NCI-H82 treated with DMSO at 0.1 percent for 48 hours (cell line): Measurements from ENCODE around the gene C2orf72.
A peak's percentile ranks its signal among the peaks of the same experiment; 100 is the strongest.

Experiments used
- DNase-seq: peaks from one replicate; lab custom pipeline; 2025; ENCODE audit not compliant: unreplicated experiment; lab: John Stamatoyannopoulos, UW

C2orf72 gene

GRCh38 chr2:231041061-231041689, 3.9 kb downstream of the C2orf72 start:
- DNase-seq, result no peak

- no peak for DNase-seq
These were observed 6.5 kb downstream of the C2orf72 start for GRCh38 chr2:231043796-231044195.

- DNase-seq, result no peak
These were observed 9.6 kb downstream of the C2orf72 start for GRCh38 chr2:231046916-231047273.

- DNase-seq, result no peak
These were observed 10.1 kb downstream of the C2orf72 start for GRCh38 chr2:231047274-231047922.

- DNase-seq, result peak; percentile 25
These were observed 10.9 kb downstream of the C2orf72 start for GRCh38 chr2:231047923-231048915.

- no peak for DNase-seq
These were observed 12.1 kb downstream of the C2orf72 start for GRCh38 chr2:231049286-231050017.

- no peak for DNase-seq
These were observed 12.9 kb downstream of the C2orf72 start for GRCh38 chr2:231050018-231050901.

GRCh38 chr2:231051116-231051515, 13.8 kb downstream of the C2orf72 start:
- DNase-seq, result no peak

- peak; percentile 54 for DNase-seq
These were observed 15.4 kb downstream of the C2orf72 start for GRCh38 chr2:231052494-231053451.

- DNase-seq, result no peak
These were observed 16.5 kb downstream of the C2orf72 start for GRCh38 chr2:231053846-231054245.

GRCh38 chr2:231056453-231057416, 19.4 kb downstream of the C2orf72 start, which contains the start of gene PSMD1:
Gene PSMD1 (plus strand): TSS chr2:231056867. CDS start chr2:231057026, 159 bp downstream.
- DNase-seq, result peak; percentile 57

GRCh38 chr2:231057590-231057989, 20.3 kb downstream of the C2orf72 start:
- DNase-seq, result no peak

GRCh38 chr2:231058761-231059550, 21.6 kb downstream of the C2orf72 start:
- DNase-seq, result no peak

GRCh38 chr2:231059756-231060155, 22.4 kb downstream of the C2orf72 start:
- DNase-seq, result no peak

- DNase-seq, result no peak
These were observed 25.5 kb downstream of the C2orf72 start for GRCh38 chr2:231062776-231063175.

- DNase-seq, result no peak
These were observed 26.0 kb downstream of the C2orf72 start for GRCh38 chr2:231063347-231063746.

- DNase-seq, result no peak
These were observed 28.6 kb downstream of the C2orf72 start for GRCh38 chr2:231065966-231066365.
